Thyroid gland (tissue), 4 donors: Measurements from ENCODE around the gene MAGEA2.
"Not testable (repeated sequence)": the region's sequence is repeated elsewhere in the genome, so short reads cannot be mapped to it uniquely, and the experiment has no call there.

Source experiments
- CTCF ChIP-seq, 6 experiments: fragments of 200-600 bp in 3 of 6; fragments of 450-650 bp in 3 of 6; sonication (generic) in 3 of 6; IDR thresholded peaks; one replicate each; pipeline ENCODE4 v1.5.1; 2016 to 2019; ENCODE audit warnings: antibody characterized with exemption in 6 of 6, mild to moderate bottlenecking in 2 of 6, inconsistent platforms in 1 of 6, moderate library complexity in 1 of 6
- POLR2A ChIP-seq, 2 donors: fragments of 450-650 bp; IDR thresholded peaks; one replicate each; pipeline ENCODE4 v1.6.1; 2017; ENCODE audit warnings: antibody characterized with exemption in 2 of 2, mild to moderate bottlenecking in 2 of 2, moderate library complexity in 1 of 2

- not testable (repeated sequence) for TF ChIP-seq CTCF, POLR2A (IDR thresholded peaks at IDR 0.05)
Measured at GRCh38 chrX:152753686-152754650, at the start of gene MAGEA2.
